ENCODE measurements around the gene CXCL12.

CXCL12 gene

DNA sequence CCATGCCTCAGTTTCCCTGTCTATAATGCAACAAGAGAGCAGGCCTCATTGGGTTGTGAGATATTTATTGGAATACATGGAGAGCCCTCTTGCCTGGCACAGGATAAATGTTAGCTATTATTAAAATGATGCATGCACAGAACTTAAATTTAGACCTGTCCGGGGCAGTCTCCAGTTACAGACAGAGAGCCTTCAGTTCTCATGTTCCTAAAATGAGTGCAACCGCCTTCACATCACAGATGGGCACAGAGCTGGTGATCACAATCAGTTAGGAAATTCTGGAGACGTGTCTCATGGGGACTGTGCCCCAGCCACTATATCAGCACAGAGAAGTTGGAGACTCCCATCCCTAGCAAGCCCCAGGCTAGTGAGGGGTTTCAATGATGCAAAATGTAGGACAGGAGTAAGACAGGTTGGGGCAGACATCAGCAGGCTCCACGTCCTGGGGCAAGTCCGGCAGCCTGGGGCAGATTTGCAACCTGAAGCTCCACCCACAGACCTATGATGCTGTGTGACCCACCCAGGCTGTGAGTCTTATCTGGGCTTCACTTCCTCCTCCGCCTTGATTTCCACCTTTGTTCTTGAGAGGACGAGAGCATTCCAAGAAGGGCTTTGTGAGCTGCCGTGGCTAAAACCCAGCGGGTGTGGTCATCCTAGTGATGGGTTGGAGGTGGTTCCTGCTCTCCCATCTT, 49.4 kb downstream of the CXCL12 start:
- no peak overlapping the region for H3K4me3 ChIP-seq (ENCODE audit: low read depth, low read length)
- no peak for DNase-seq (ENCODE audit: low read depth)
- TF ChIP-seq, protein P1, sequence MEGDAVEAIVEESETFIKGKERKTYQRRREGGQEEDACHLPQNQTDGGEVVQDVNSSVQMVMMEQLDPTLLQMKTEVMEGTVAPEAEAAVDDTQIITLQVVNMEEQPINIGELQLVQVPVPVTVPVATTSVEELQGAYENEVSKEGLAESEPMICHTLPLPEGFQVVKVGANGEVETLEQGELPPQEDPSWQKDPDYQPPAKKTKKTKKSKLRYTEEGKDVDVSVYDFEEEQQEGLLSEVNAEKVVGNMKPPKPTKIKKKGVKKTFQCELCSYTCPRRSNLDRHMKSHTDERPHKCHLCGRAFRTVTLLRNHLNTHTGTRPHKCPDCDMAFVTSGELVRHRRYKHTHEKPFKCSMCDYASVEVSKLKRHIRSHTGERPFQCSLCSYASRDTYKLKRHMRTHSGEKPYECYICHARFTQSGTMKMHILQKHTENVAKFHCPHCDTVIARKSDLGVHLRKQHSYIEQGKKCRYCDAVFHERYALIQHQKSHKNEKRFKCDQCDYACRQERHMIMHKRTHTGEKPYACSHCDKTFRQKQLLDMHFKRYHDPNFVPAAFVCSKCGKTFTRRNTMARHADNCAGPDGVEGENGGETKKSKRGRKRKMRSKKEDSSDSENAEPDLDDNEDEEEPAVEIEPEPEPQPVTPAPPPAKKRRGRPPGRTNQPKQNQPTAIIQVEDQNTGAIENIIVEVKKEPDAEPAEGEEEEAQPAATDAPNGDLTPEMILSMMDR (IDR thresholded peaks at IDR 0.05; ENCODE audit: low read depth, low read length, missing control alignments): no peak

DNA sequence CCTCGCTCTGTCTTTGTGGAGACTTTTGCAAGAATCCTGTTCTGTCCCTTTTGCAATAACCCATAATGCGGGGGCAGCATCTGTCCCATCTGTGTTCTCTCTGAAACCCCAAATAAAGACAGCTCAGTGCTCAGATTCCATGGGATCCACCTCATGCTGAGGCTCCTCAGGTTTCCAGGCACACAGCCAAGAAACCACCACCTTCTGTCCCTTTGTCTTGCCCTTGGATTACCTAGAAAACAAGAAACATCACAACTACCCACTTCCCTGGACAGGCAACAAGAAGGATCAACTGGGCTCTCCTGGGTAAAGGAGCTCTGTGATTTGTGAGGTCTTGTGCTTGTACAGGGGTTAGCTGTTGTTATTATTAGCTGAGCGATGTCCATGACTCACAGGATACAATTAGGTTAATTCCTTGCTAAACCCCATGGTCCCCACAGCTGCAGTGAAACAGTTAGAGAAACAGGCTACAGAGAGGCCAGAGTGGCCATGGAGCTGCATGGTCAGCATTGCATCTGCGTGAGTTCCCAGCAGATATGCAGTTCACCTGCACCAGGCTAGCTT, 50.2 kb downstream of the CXCL12 start:
- no peak for DNase-seq (ENCODE audit: low read depth)
- H3K4me3 ChIP-seq (ENCODE audit: low read depth, low read length): no peak overlapping the region
- TF ChIP-seq, protein P1 (IDR thresholded peaks at IDR 0.05; ENCODE audit: low read depth, low read length, missing control alignments): no peak

DNA sequence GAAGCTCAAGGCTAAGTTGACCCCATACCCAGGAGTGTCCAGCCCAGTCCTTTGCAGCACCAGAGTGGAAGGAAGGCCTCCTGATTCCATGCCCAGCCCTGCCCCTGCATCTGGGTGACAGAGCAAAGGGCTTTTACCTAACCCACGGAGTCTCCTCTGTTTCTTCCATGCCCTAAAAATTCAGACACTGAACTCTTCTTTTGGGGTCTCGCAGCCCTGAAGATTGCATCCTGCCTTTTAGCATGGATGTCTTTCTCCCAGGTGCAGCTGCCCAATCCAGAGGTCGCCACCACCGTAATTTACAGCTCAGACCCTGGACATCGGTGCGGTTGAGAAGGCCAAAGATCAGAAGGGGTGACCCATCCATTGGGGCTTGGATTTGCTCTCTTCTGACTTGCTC, 50.8 kb downstream of the CXCL12 start:
- DNase-seq (ENCODE audit: low read depth): no peak
- TF ChIP-seq, protein P1 (IDR thresholded peaks at IDR 0.05; ENCODE audit: low read depth, low read length, missing control alignments): no peak
- H3K4me3 ChIP-seq (ENCODE audit: low read depth, low read length): no peak overlapping the region

DNA sequence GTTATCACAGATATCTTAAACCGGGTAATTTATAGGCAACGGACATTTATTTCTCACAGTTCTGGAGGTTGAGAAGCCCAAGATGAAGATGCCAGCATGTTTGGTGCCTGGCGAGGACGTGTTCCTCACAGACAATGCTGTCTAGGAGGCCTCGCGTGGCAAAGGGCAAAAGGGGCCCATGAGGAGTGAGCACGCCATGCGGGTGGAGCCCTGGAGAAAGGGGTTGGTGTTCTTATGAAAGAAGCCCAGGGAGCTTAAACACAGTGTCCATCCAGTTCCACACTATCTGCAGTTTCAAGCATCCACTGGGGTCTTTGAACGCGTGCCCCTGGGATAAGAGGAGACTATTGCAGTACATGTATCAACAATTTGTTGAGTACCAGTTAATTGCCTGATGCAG, 51.4 kb downstream of the CXCL12 start:
- DNase-seq (ENCODE audit: low read depth): no peak
- no peak overlapping the region for H3K4me3 ChIP-seq (ENCODE audit: low read depth, low read length)
- TF ChIP-seq, protein P1 (IDR thresholded peaks at IDR 0.05; ENCODE audit: low read depth, low read length, missing control alignments): no peak

DNA sequence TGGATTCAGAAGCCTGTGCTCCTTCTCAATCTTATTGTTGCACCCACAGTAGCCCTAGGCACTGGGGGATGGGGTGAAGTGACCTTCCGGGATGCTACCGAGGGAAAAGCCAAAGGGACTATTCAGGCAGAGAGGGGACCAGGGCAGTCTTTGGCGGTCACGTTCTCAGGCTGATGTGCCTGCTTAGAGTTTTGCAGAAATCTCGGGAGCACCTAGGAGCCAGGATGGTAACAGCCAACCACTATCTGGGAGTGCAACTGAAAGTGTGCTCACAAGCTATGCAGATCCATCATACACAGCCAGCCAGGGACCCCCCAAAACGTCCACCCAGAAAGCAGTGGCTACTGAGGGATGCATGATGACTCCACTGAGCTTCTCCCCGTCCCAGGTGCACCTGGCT, 52.4 kb downstream of the CXCL12 start:
- DNase-seq (ENCODE audit: low read depth): no peak
- H3K4me3 ChIP-seq (ENCODE audit: low read depth, low read length): no peak overlapping the region
- TF ChIP-seq, protein P1 (IDR thresholded peaks at IDR 0.05; ENCODE audit: low read depth, low read length, missing control alignments): no peak

DNA sequence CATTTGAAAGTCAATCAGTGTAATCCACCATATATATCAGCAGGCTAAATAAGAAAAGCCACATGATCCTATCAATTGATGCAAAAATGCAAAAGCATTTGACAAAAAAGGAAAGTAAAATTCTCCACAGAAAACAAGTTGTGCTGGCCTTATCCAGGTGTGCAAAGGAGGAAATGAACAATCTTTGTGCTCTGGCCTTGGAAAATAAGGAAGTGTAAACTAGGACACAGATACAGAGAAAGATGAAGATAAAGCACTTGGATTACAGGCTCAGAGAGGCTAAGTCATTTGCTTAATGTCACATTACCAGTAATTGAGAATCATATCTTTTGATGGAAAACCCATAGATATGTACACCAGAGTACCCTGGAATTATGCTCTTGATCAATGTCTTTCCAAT, 54.5 kb downstream of the CXCL12 start:
- no peak overlapping the region for H3K4me3 ChIP-seq (ENCODE audit: low read depth, low read length)
- TF ChIP-seq, protein P1 (IDR thresholded peaks at IDR 0.05; ENCODE audit: low read depth, low read length, missing control alignments): no peak
- no peak for DNase-seq (ENCODE audit: low read depth)

DNA sequence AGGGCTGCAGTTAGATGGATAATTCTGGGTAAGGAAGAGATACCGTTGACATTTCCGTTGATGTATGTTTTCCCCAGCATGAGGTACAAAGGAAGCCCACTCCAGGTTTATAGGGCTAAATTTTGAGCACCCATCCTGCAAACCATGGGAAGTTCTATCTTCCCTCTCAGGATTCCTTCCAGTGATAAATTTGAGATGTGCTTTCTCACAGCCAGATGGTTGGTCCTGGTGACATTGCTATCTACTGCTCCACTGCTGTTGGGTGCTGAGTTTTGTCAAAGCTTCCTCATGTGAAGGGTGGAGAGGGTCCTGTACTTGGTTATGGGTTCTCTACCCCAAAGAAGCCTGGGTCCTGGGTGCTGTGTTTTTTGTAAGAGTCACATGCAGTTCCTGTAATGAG, 57.4 kb downstream of the CXCL12 start:
- H3K4me3 ChIP-seq (ENCODE audit: low read depth, low read length): no peak overlapping the region
- DNase-seq (ENCODE audit: low read depth): no peak
- TF ChIP-seq, protein P1 (IDR thresholded peaks at IDR 0.05; ENCODE audit: low read depth, low read length, missing control alignments): no peak
